Measurements from ENCODE around the gene DOCK6.

DNA sequence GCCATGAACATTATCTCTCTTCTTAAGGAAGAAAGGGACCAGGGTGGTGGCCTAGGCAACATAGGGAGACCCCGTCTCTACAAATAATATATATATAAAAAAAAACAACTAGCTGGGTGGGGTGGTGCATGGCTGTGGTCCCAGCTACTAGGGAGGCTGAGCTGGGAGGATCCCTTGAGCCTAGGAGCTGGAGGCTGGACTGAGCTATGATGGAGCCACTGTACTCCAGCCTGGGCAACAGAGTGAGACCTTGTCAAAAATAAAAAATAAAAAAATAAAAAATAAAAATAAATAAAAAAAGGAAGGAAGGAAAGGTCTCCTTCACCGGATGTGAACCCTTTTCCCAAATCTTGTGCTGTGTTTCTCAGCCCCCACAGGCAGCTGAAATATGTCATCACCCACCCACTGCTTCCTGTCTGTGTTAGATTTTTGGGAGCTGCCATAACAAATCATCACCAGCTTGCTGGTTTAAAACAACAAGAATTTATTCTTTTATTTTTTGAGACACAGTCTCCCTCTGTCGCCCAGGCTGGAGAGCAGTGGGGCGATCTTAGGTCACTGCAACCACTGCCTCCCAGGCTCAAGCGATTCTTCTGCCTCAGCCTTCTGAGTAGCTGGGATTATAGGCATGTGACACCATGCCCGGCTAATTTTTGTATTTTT lies 24.1 kb upstream of the DOCK6 start:
- TF ChIP-seq, protein P1, sequence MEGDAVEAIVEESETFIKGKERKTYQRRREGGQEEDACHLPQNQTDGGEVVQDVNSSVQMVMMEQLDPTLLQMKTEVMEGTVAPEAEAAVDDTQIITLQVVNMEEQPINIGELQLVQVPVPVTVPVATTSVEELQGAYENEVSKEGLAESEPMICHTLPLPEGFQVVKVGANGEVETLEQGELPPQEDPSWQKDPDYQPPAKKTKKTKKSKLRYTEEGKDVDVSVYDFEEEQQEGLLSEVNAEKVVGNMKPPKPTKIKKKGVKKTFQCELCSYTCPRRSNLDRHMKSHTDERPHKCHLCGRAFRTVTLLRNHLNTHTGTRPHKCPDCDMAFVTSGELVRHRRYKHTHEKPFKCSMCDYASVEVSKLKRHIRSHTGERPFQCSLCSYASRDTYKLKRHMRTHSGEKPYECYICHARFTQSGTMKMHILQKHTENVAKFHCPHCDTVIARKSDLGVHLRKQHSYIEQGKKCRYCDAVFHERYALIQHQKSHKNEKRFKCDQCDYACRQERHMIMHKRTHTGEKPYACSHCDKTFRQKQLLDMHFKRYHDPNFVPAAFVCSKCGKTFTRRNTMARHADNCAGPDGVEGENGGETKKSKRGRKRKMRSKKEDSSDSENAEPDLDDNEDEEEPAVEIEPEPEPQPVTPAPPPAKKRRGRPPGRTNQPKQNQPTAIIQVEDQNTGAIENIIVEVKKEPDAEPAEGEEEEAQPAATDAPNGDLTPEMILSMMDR (IDR thresholded peaks at IDR 0.05) = no peak
- TF ChIP-seq POLR2A (IDR thresholded peaks at IDR 0.05) = no peak
